ENCODE measurements around the gene KMT2C.

KMT2C gene

GRCh38 chr7:152173372-152174070 is 262.3 kb downstream of the KMT2C start:
- H3K4me2 ChIP-seq (ENCODE audit: low read length) = no peak overlapping the region
- no peaks in the 10 kb centered on the region for H3K27me3 ChIP-seq (ENCODE audit: low read depth, low read length)
- no peak overlapping the region for H3K27ac ChIP-seq (ENCODE audit: low read length)
- no peak overlapping the region for H2AFZ ChIP-seq (ENCODE audit: low read depth, low read length)
- H3K9me3 ChIP-seq (ENCODE audit: insufficient read depth, low read length) = no peaks in the 10 kb centered on the region
- TF ChIP-seq EZH2phosphoT487 (IDR thresholded peaks at IDR 0.05; ENCODE audit: low read depth) (no peak), CTCF (IDR thresholded peaks at IDR 0.05; ENCODE audit: low read depth, low read length) (no peak)
- H3K79me2 ChIP-seq (ENCODE audit: low read length) = 0 out of 2 replicates have a peak, but pooled peaks cover 2% of the 10 kb centered on the region
- H3K4me3 ChIP-seq (ENCODE audit: low read length) = no peak overlapping the region
- H3K4me1 ChIP-seq (ENCODE audit: low read length) = peaks cover 16% of the 10 kb centered on the region
- peaks cover 14% of the 10 kb centered on the region for H4K20me1 ChIP-seq (ENCODE audit: insufficient read depth, low read length)
- H3K9ac ChIP-seq (ENCODE audit: low read length) = no peak overlapping the region
- peaks cover 34% of the 10 kb centered on the region for H3K36me3 ChIP-seq (replicated peaks; ENCODE audit: low read depth, low read length)

- Histone ChIP-seq H3K27me3 (ENCODE audit: low read depth, low read length) (no peaks in the 10 kb centered on the region), H3K27ac (ENCODE audit: low read length) (no peak overlapping the region), H4K20me1 (ENCODE audit: insufficient read depth, low read length) (peaks cover 23% of the 10 kb centered on the region), H3K9ac (ENCODE audit: low read length) (no peak overlapping the region), H2AFZ (ENCODE audit: low read depth, low read length) (no peak overlapping the region), H3K79me2 (ENCODE audit: low read length) (no peaks in the 10 kb centered on the region), H3K4me3 (ENCODE audit: low read length) (no peak overlapping the region), H3K4me2 (ENCODE audit: low read length) (no peak overlapping the region), H3K9me3 (ENCODE audit: insufficient read depth, low read length) (no peaks in the 10 kb centered on the region), H3K36me3 (replicated peaks; ENCODE audit: low read depth, low read length) (peaks cover 49% of the 10 kb centered on the region), H3K4me1 (ENCODE audit: low read length) (peaks cover 22% of the 10 kb centered on the region)
- no peak for TF ChIP-seq EZH2phosphoT487 (IDR thresholded peaks at IDR 0.05; ENCODE audit: low read depth)
Measured at GRCh38 chr7:152162287-152162686, 273.5 kb downstream of the KMT2C start.

GRCh38 chr7:152161171-152161570 is 274.6 kb downstream of the KMT2C start:
- Histone ChIP-seq H4K20me1 (ENCODE audit: insufficient read depth, low read length) (peaks cover 23% of the 10 kb centered on the region), H3K36me3 (replicated peaks; ENCODE audit: low read depth, low read length) (peaks cover 45% of the 10 kb centered on the region), H3K9me3 (ENCODE audit: insufficient read depth, low read length) (no peaks in the 10 kb centered on the region), H3K27me3 (ENCODE audit: low read depth, low read length) (no peaks in the 10 kb centered on the region), H3K4me3 (ENCODE audit: low read length) (no peak overlapping the region), H3K79me2 (ENCODE audit: low read length) (no peaks in the 10 kb centered on the region), H3K4me1 (ENCODE audit: low read length) (peaks cover 22% of the 10 kb centered on the region), H2AFZ (ENCODE audit: low read depth, low read length) (no peak overlapping the region), H3K4me2 (ENCODE audit: low read length) (no peak overlapping the region), H3K27ac (ENCODE audit: low read length) (no peak overlapping the region), H3K9ac (ENCODE audit: low read length) (no peak overlapping the region)
- no peak for TF ChIP-seq EZH2phosphoT487 (IDR thresholded peaks at IDR 0.05; ENCODE audit: low read depth)
- no peak for TF ChIP-seq CTCF (IDR thresholded peaks at IDR 0.05; ENCODE audit: low read depth, low read length)

GRCh38 chr7:152158801-152159587 is 276.8 kb downstream of the KMT2C start:
- Histone ChIP-seq H3K4me2 (ENCODE audit: low read length) (peak overlapping the region; percentile 52), H3K4me1 (ENCODE audit: low read length) (peaks cover 22% of the 10 kb centered on the region)

More at GRCh38 chr7:152158801-152159587, 276.8 kb downstream of the KMT2C start:
- Histone ChIP-seq H4K20me1 (ENCODE audit: insufficient read depth, low read length) (peaks cover 23% of the 10 kb centered on the region), H3K27me3 (ENCODE audit: low read depth, low read length) (no peaks in the 10 kb centered on the region), H3K79me2 (ENCODE audit: low read length) (no peaks in the 10 kb centered on the region), H2AFZ (ENCODE audit: low read depth, low read length) (no peak overlapping the region), H3K9ac (ENCODE audit: low read length) (no peak overlapping the region), H3K9me3 (ENCODE audit: insufficient read depth, low read length) (no peaks in the 10 kb centered on the region), H3K27ac (ENCODE audit: low read length) (peak overlapping the region; percentile 35), H3K4me3 (ENCODE audit: low read length) (peak overlapping the region; percentile 25), H3K36me3 (replicated peaks; ENCODE audit: low read depth, low read length) (peaks cover 55% of the 10 kb centered on the region)
- TF ChIP-seq EZH2phosphoT487 (IDR thresholded peaks at IDR 0.05; ENCODE audit: low read depth) (no peak), CTCF (IDR thresholded peaks at IDR 0.05; ENCODE audit: low read depth, low read length) (no peak)

Measured in OCI-LY3 (cell line).